HEK293 (cell line): ENCODE measurements around the gene APBB2.

Experiments used
- CTCF ChIA-PET: fragments of 350-600 bp; formaldehyde crosslinking; extraction: SDS; loops from one replicate; lab custom pipeline; 2021; ENCODE audit warnings: antibody characterized with exemption; lab: Yijun Ruan, JAX
- POLR2A ChIA-PET: fragments of 300-600 bp; formaldehyde crosslinking; extraction: SDS; loops from one replicate; lab custom pipeline; 2020; ENCODE audit warnings: antibody characterized with exemption, inconsistent platforms; lab: Yijun Ruan, JAX
- H3K27ac ChIP-seq: fragments of 200-500 bp; sonication (Bioruptor generic); 2 replicates; pipeline ENCODE4 v1.5.1; 2014; ENCODE audit warnings: low read depth, low read length, control low read depth, inconsistent platforms; ENCODE audit errors: extremely low read depth
- H3K36me3 ChIP-seq, 2 experiments: fragments of 200-500 bp in 1 of 2; sonication (Bioruptor generic) in 1 of 2; 1 replicate in 1 of 2; 2 replicates in 1 of 2; pipeline ENCODE4 v1.5.1; 2014 to 2017; ENCODE audit warnings: inconsistent platforms in 2 of 2, low read length in 2 of 2; ENCODE audit not compliant: control insufficient read depth in 2 of 2, insufficient read depth in 1 of 2
- H3K4me1 ChIP-seq: fragments of 200-500 bp; sonication (Bioruptor generic); 2 replicates; pipeline ENCODE4 v1.5.1; 2014; ENCODE audit warnings: mild to moderate bottlenecking, low read length, inconsistent platforms; ENCODE audit not compliant: control insufficient read depth, insufficient read depth
- H3K4me3 ChIP-seq: 2 replicates; pipeline ENCODE4 v1.5.1; 2011; ENCODE audit warnings: low read depth, mild to moderate bottlenecking, control low read depth, low read length, moderate library complexity
- H3K9me3 ChIP-seq: fragments of 200-500 bp; sonication (Bioruptor generic); 2 replicates; pipeline ENCODE4 v1.5.1; 2014; ENCODE audit warnings: low read depth, low read length, inconsistent platforms; ENCODE audit not compliant: control insufficient read depth, insufficient read depth
- EGR2 ChIP-seq: fragments of 450-650 bp; formaldehyde crosslinking; IDR thresholded peaks from 2 replicates; pipeline ENCODE4 v1.5.1; 2016; ENCODE audit warnings: low read depth, missing biosample characterization, missing genetic modification characterization
- GLIS1 ChIP-seq: fragments of 450-650 bp; formaldehyde crosslinking; IDR thresholded peaks from 2 replicates; pipeline ENCODE4 v1.5.1; 2016; ENCODE audit warnings: missing biosample characterization, missing genetic modification characterization
- KLF9 ChIP-seq: fragments of 450-650 bp; formaldehyde crosslinking; IDR thresholded peaks from 2 replicates; pipeline ENCODE4 v1.5.1; 2016; ENCODE audit warnings: missing biosample characterization, missing genetic modification characterization, low read depth
- PRDM2 ChIP-seq: fragments of 450-650 bp; formaldehyde crosslinking; IDR thresholded peaks from 2 replicates; pipeline ENCODE4 v1.5.1; 2016; ENCODE audit warnings: missing biosample characterization, missing genetic modification characterization, borderline replicate concordance
- TRIM28 ChIP-seq: IDR thresholded peaks from 2 replicates; pipeline ENCODE4 v1.6.1; 2011; ENCODE audit warnings: low read length, control low read depth, borderline replicate concordance
- ZBTB21 ChIP-seq: fragments of 450-650 bp; formaldehyde crosslinking; IDR thresholded peaks from 2 replicates; pipeline ENCODE4 v1.5.1; 2017; ENCODE audit warnings: missing biosample characterization, missing genetic modification characterization
- ZBTB8A ChIP-seq: fragments of 450-650 bp; formaldehyde crosslinking; IDR thresholded peaks from 2 replicates; pipeline ENCODE4 v1.5.1; 2016; ENCODE audit warnings: missing biosample characterization, missing genetic modification characterization
- ZFP37 ChIP-seq: fragments of 450-650 bp; formaldehyde crosslinking; IDR thresholded peaks from 2 replicates; pipeline ENCODE4 v1.5.1; 2016; ENCODE audit warnings: missing biosample characterization, missing genetic modification characterization
- ZNF202 ChIP-seq: fragments of 450-650 bp; formaldehyde crosslinking; IDR thresholded peaks from 2 replicates; pipeline ENCODE4 v1.5.1; 2016; ENCODE audit warnings: missing biosample characterization, missing genetic modification characterization, borderline replicate concordance
- ZNF302 ChIP-seq: fragments of 450-650 bp; formaldehyde crosslinking; IDR thresholded peaks from 2 replicates; pipeline ENCODE4 v1.5.1; 2016; ENCODE audit warnings: missing biosample characterization, missing genetic modification characterization, low read depth
- ZNF449 ChIP-seq: fragments of 450-650 bp; formaldehyde crosslinking; IDR thresholded peaks from 2 replicates; pipeline ENCODE4 v1.5.1; 2017; ENCODE audit warnings: missing biosample characterization, mild to moderate bottlenecking, missing genetic modification characterization, moderate library complexity
- ZNF610 ChIP-seq: fragments of 450-650 bp; formaldehyde crosslinking; IDR thresholded peaks from 2 replicates; pipeline ENCODE4 v1.5.1; 2016; ENCODE audit warnings: missing biosample characterization, missing genetic modification characterization, borderline replicate concordance
- ZNF830 ChIP-seq: fragments of 450-650 bp; IDR thresholded peaks from 2 replicates; pipeline ENCODE4 v1.5.0; 2018; ENCODE audit warnings: missing biosample characterization, missing genetic modification characterization, low read depth, mild to moderate bottlenecking, moderate library complexity
- ZSCAN30 ChIP-seq: fragments of 450-650 bp; IDR thresholded peaks from 2 replicates; pipeline ENCODE4 v1.5.1; 2018; ENCODE audit warnings: missing biosample characterization, mild to moderate bottlenecking, missing genetic modification characterization, moderate library complexity
- TF ChIP-seq, protein P1 (sequence below): fragments of 450-650 bp; formaldehyde crosslinking; IDR thresholded peaks from 2 replicates; pipeline ENCODE4 v1.5.1; 2016; ENCODE audit warnings: missing biosample characterization, missing genetic modification characterization
- TF ChIP-seq, protein P2 (sequence below): fragments of 450-650 bp; formaldehyde crosslinking; IDR thresholded peaks from 2 replicates; pipeline ENCODE4 v1.5.1; 2016; ENCODE audit warnings: missing biosample characterization, missing genetic modification characterization

The APBB2 gene

DNA sequence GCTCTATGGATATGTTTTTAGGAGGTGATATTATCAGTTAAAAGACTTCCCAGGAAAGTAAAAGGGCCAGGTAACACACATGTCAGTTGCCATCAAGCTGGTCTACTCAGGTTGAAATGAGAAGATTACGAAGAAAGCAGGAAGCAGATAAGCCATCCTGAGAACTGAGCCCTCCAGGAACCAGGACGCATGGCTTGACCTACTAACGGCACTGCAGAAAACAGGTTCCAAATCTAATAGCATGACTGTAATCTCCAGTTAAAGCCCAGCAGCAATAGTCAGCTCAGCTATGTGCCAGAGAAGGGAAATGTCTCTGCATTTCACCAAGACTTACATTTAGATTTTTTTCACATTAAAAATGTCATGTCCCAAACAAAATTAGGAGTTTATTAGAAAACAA is 77.9 kb downstream of the APBB2 start:
- ChIA-PET POLR2A (no interaction called here), CTCF (interaction anchor here (0.7 kb wide), 1 partner anchor 750 kb away, joined by 5 read pairs; no protein-coding TSS in a partner anchor)

GRCh38 chr4:41135801-41136200 is 78.5 kb downstream of the APBB2 start:
- Histone ChIP-seq H3K9me3 (no peaks in the 10 kb centered on the region), H3K4me3 (no peak overlapping the region)
- CTCF ChIA-PET: no interaction called here

More for the DNA sequence above, 77.9 kb downstream of the APBB2 start:
- Histone ChIP-seq H3K4me1 (peaks cover 22% of the 10 kb centered on the region), H3K9me3 (no peaks in the 10 kb centered on the region), H3K4me3 (no peak overlapping the region), H3K36me3 (no peaks in the 10 kb centered on the region), H3K27ac (no peak overlapping the region)
- TF ChIP-seq ZNF202 (tag by site-specific recombination): no peak
- peak; percentile 17; the same call in 1 of the 2 replicates for TF ChIP-seq TRIM28
- TF ChIP-seq, all 188 proteins: peak for 1

DNA sequence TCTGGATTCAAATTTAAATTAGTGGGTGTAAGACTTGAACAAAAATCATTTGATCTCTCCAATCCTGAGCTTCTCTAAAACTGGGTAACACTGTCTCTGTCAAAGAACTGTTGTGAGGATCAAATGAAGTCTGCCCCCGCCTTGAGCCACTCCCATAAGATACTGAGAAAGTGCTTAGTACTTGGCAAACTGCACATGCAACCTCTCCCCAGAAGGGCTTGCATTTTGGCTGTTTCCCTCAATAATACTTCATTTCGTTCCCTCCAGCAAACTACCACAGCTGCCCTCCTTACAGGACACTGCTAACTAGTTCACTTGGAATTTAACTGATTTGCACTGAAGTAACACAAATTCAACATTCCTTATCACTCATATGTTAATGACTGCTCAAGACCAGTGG is 79.8 kb downstream of the APBB2 start:
- Histone ChIP-seq H3K4me3 (no peak overlapping the region), H3K4me1 (peaks cover 25% of the 10 kb centered on the region), H3K9me3 (no peaks in the 10 kb centered on the region), H3K36me3 (no peaks in the 10 kb centered on the region), H3K27ac (no peak overlapping the region)
- CTCF ChIA-PET: no interaction called here
- POLR2A ChIA-PET: no interaction called here
- TF ChIP-seq ZSCAN30 (tag by site-specific recombination) (no peak), ZNF302 (no peak), ZBTB8A (tag by site-specific recombination) (no peak), ZNF449 (tag by site-specific recombination) (no peak), KLF9 (no peak), ZFP37 (no peak), ZBTB21 (tag by site-specific recombination) (no peak)
- TF ChIP-seq, protein P1, sequence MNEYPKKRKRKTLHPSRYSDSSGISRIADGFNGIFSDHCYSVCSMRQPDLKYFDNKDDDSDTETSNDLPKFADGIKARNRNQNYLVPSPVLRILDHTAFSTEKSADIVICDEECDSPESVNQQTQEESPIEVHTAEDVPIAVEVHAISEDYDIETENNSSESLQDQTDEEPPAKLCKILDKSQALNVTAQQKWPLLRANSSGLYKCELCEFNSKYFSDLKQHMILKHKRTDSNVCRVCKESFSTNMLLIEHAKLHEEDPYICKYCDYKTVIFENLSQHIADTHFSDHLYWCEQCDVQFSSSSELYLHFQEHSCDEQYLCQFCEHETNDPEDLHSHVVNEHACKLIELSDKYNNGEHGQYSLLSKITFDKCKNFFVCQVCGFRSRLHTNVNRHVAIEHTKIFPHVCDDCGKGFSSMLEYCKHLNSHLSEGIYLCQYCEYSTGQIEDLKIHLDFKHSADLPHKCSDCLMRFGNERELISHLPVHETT (tag by site-specific recombination): no peak
- TF ChIP-seq, protein P2, sequence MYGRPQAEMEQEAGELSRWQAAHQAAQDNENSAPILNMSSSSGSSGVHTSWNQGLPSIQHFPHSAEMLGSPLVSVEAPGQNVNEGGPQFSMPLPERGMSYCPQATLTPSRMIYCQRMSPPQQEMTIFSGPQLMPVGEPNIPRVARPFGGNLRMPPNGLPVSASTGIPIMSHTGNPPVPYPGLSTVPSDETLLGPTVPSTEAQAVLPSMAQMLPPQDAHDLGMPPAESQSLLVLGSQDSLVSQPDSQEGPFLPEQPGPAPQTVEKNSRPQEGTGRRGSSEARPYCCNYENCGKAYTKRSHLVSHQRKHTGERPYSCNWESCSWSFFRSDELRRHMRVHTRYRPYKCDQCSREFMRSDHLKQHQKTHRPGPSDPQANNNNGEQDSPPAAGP: no peak

More at GRCh38 chr4:41135801-41136200, 78.5 kb downstream of the APBB2 start:
- H3K27ac ChIP-seq: no peak overlapping the region
- H3K36me3 ChIP-seq: no peaks in the 10 kb centered on the region
- TF ChIP-seq KLF9: no peak
- no peak for TF ChIP-seq EGR2 (tag by site-specific recombination)
- TF ChIP-seq ZNF830 (tag by site-specific recombination): no peak
- no peak for TF ChIP-seq ZNF610 (tag by site-specific recombination)
- no peak for TF ChIP-seq GLIS1 (tag by site-specific recombination)
- no peak for TF ChIP-seq PRDM2 (tag by site-specific recombination)
- peaks cover 22% of the 10 kb centered on the region for H3K4me1 ChIP-seq
- POLR2A ChIA-PET: no interaction called here
